K562 (cell line): ENCODE measurements around the gene ZMYND8. TPM values are rescaled to one million over a fixed set of nuclear protein-coding genes. Genes with fewer than 3 reads are reported as not detected.
A peak's percentile ranks its signal among the peaks of the same experiment; 100 is the strongest.

Experiments used
- ATAC-seq: fragments of 200-7000 bp; cut with Tn5 transposase; 3 replicates; pipeline ENCODE4 v1.9.1; 2020; ENCODE audit warnings: moderate library complexity
- BruUV-seq: library from RNA; stranded (reverse); fragments of 400-500 nt; replicated peaks from 2 replicates; lab custom pipeline; 2021; lab: Mats Ljungman, UMichigan
- CTCF ChIA-PET: fragments of 300-600 bp; formaldehyde crosslinking; extraction: SDS; loops from one replicate; lab custom pipeline; 2021; ENCODE audit warnings: low intra/inter-chr PET ratio; lab: Yijun Ruan, JAX
- POLR2A ChIA-PET: fragments of 300-600, 350-650 bp; sonication (Branson Sonifier 250); formaldehyde crosslinking; extraction: SDS; loops from one replicate; lab custom pipeline; 2021; ENCODE audit warnings: antibody characterized with exemption, inconsistent platforms; lab: Yijun Ruan, JAX
- DNase-seq, 4 experiments: peaks; one replicate each; pipeline versions ENCODE4 v3.0.0 to v3.0.0-alpha.2; 2011 to 2018; ENCODE audit warnings: low spot score in 3 of 4, mixed read lengths in 3 of 4; ENCODE audit errors: extremely low read depth in 1 of 4
- FAIRE-seq: peaks from 2 replicates; lab custom pipeline; 2011; peaks lifted over from hg19 to GRCh38; lab: Jason Lieb, UNC
- H2AFZ ChIP-seq: 2 replicates; pipeline ENCODE4 v1.6.0; 2011; ENCODE audit warnings: low read depth, low read length, control low read depth, inconsistent platforms
- H3K27ac ChIP-seq: fragments of 200-600 bp; 3 replicates; pipeline ENCODE4 v1.8.0; 2011; ENCODE audit warnings: low read depth, mild to moderate bottlenecking, control low read depth, inconsistent platforms, low read length, moderate library complexity, mixed read lengths; ENCODE audit errors: extremely low read depth
- H3K27me3 ChIP-seq, 2 experiments: fragments of 300-600 bp in 1 of 2; 2 replicates in 1 of 2; 3 replicates in 1 of 2; pipeline versions ENCODE4 v1.6.0 to v1.8.0; 2011; ENCODE audit warnings: inconsistent platforms in 2 of 2, low read length in 2 of 2, mild to moderate bottlenecking in 1 of 2, mixed read lengths in 1 of 2, moderate library complexity in 1 of 2; ENCODE audit not compliant: control insufficient read depth in 2 of 2, insufficient read depth in 2 of 2
- H3K36me3 ChIP-seq: fragments of 300-600 bp; 3 replicates; pipeline ENCODE4 v1.8.0; 2011; ENCODE audit warnings: mild to moderate bottlenecking, low read length, inconsistent platforms; ENCODE audit not compliant: control insufficient read depth, insufficient read depth
- H3K4me1 ChIP-seq, 2 experiments: fragments of 200-600 bp in 1 of 2; replicated peaks in 1 of 2; 2 replicates in 1 of 2; 3 replicates in 1 of 2; pipeline versions ENCODE4 v1.5.1 to v1.8.0; 2011; ENCODE audit warnings: inconsistent platforms in 2 of 2, low read length in 2 of 2, mild to moderate bottlenecking in 1 of 2, mixed read lengths in 1 of 2, moderate library complexity in 1 of 2; ENCODE audit not compliant: control insufficient read depth in 2 of 2, insufficient read depth in 2 of 2
- H3K4me2 ChIP-seq: 2 replicates; pipeline ENCODE4 v1.6.1; 2011; ENCODE audit warnings: low read length, control low read depth, inconsistent platforms, mixed read lengths; ENCODE audit not compliant: insufficient read depth
- H3K4me3 ChIP-seq: fragments of 200-600 bp; sonication (generic), shearing (Covaris generic); 2 replicates; pipeline ENCODE4 v1.5.1; 2016; ENCODE audit warnings: control low read depth, inconsistent platforms
- H3K79me2 ChIP-seq: fragments of 200-600 bp; 3 replicates; pipeline ENCODE4 v1.8.0; 2011; ENCODE audit warnings: low read length, inconsistent platforms; ENCODE audit not compliant: control insufficient read depth, insufficient read depth
- H3K9ac ChIP-seq, 2 experiments: 2 replicates each; pipeline versions ENCODE4 v1.6.0 to v1.6.1; 2011; ENCODE audit warnings: low read depth in 2 of 2, low read length in 2 of 2, control low read depth in 1 of 2, inconsistent platforms in 1 of 2, mild to moderate bottlenecking in 1 of 2, mixed read lengths in 1 of 2; ENCODE audit not compliant: insufficient read depth in 1 of 2
- H3K9me1 ChIP-seq: one replicate; pipeline ENCODE4 v1.6.0; 2011; ENCODE audit warnings: inconsistent platforms, mild to moderate bottlenecking, low read length, moderate library complexity; ENCODE audit not compliant: control insufficient read depth, insufficient read depth
- H3K9me3 ChIP-seq: replicated peaks from 2 replicates; pipeline ENCODE4 v1.5.1; 2011; ENCODE audit warnings: low read depth, low read length, inconsistent platforms; ENCODE audit not compliant: control insufficient read depth, insufficient read depth
- H4K20me1 ChIP-seq: replicated peaks from 2 replicates; pipeline ENCODE4 v1.6.1; 2011; ENCODE audit warnings: low read length, inconsistent platforms, mixed read lengths; ENCODE audit not compliant: control insufficient read depth, insufficient read depth
- ARID4B ChIP-seq: sonication (generic); formaldehyde crosslinking; IDR thresholded peaks from 2 replicates; pipeline ENCODE4 v1.8.0; 2022; ENCODE audit warnings: mild to moderate bottlenecking, missing genetic modification reagents
- FOXP4 ChIP-seq: sonication (generic); formaldehyde crosslinking; IDR thresholded peaks from 2 replicates; pipeline ENCODE4 v1.8.0; 2022; ENCODE audit warnings: mild to moderate bottlenecking, missing genetic modification reagents, borderline replicate concordance
- MEIS2 ChIP-seq: fragments of 450-650 bp; IDR thresholded peaks from 2 replicates; pipeline ENCODE4 v1.6.1; 2014; ENCODE audit warnings: mild to moderate bottlenecking; ENCODE audit not compliant: partially characterized antibody
- SMARCA4 ChIP-seq: fragments of 450-650 bp; IDR thresholded peaks from 2 replicates; pipeline ENCODE4 v1.6.1; 2016
- SUPT5H ChIP-seq: fragments of 450-650 bp; IDR thresholded peaks from 2 replicates; pipeline ENCODE4 v1.6.1; 2016
- ZBTB8A ChIP-seq: fragments of 450-650 bp; IDR thresholded peaks from 2 replicates; pipeline ENCODE4 v1.6.1; 2018; ENCODE audit warnings: mild to moderate bottlenecking, moderate library complexity; ENCODE audit not compliant: partially characterized antibody
- ZNF316 ChIP-seq: fragments of 450-650 bp; IDR thresholded peaks from 2 replicates; pipeline ENCODE4 v1.6.1; 2016
- ZNF507 ChIP-seq: conservative IDR thresholded peaks from 2 replicates; pipeline ENCODE4 v1.6.1; 2017; ENCODE audit warnings: missing genetic modification characterization, missing compliant biosample characterization
- ZNF518B ChIP-seq: fragments of 250-450 bp; sonication (Bioruptor Pico); IDR thresholded peaks from 2 replicates; pipeline ENCODE4 v1.5.0; 2021; ENCODE audit warnings: mild to moderate bottlenecking, moderate library complexity
- WGBS: fragments of 100-300 bp; shearing (Covaris generic); methylation state at CpG from one replicate; pipeline ENCODE4 v1.1.6; 2016; ENCODE audit warnings: low coverage, mixed read lengths; ENCODE audit not compliant: insufficient coverage; ENCODE audit errors: missing lambda C conversion rate; 5-methylcytosine and 5-hydroxymethylcytosine counted together
- in situ Hi-C: fragments of 300-500 bp; cut with MboI; formaldehyde crosslinking; loops from 4 replicates; pipeline ENCODE4 v1.15.0; 2018; ENCODE audit warnings: inconsistent platforms, mixed read lengths
- intact Hi-C: fragments of 100-400 bp; cut with micrococcal nuclease; formaldehyde crosslinking; loops from 2 replicates; pipeline ENCODE4 v1.14.2; 2022
- polyA plus RNA-seq, 8 experiments: library from polyadenylated mRNA; depleted of rRNA in 4 of 8; stranded (reverse) in 5 of 8; unstranded in 3 of 8; fragments of >200 nt; fragmentation: Nextera tagmentation in 2 of 8; fragmentation: Illumina TruSeq in 1 of 8; extraction: Ambion mirVana in 2 of 8; extraction: Trizol in 1 of 8; gene quantifications; 2 replicates each; pipeline versions ENCODE4 v1.2.1 to v1.2.3, GENCODE V29; 2011 to 2014; ENCODE audit warnings: inconsistent platforms in 1 of 8, missing spikeins in 1 of 8
- total RNA-seq, 7 experiments: library from RNA; depleted of rRNA in 6 of 7; stranded (reverse); fragments of >200 nt in 6 of 7; fragmentation: Illumina TruSeq in 2 of 7; extraction: Trizol in 2 of 7; gene quantifications; 2 replicates each; pipeline versions ENCODE4 v1.2.1 to v1.2.3, GENCODE V29; 2011 to 2021; ENCODE audit warnings: low replicate concordance in 1 of 7

ZMYND8 gene
- total and polyA plus RNA-seq, 9 of the 15 experiments (the other 6 are each of a cell fraction or from before 2014, with no cell fraction given), result 31.8 to 148 (median 71.9) TPM

GRCh38 chr20:47257256-47257655, 99.2 kb downstream of the ZMYND8 start:
- BruUV-seq, result no TSS peak
- ChIA-PET CTCF (no interaction called here), POLR2A (interaction anchor here (1.1 to 1.2 kb wide), 2 partner anchors 23 to 139 kb away, joined by 3 read pairs; no protein-coding TSS in a partner anchor)
- Histone ChIP-seq H4K20me1 (peaks cover 18% of the 10 kb centered on the region), H2AFZ (no peak overlapping the region), H3K4me3 (no peak overlapping the region), H3K36me3 (peaks cover 92% of the 10 kb centered on the region), H3K79me2 (peaks cover 92% of the 10 kb centered on the region), H3K27ac (no peak overlapping the region), H3K4me2 (no peak overlapping the region), H3K9ac (no peak overlapping the region), H3K9me3 (no peaks in the 10 kb centered on the region), H3K9me1 (no peaks in the 10 kb centered on the region), H3K4me1 (peaks cover 10 to 17% of the 10 kb centered on the region in 2 experiments; a peak in 3 of 5 replicates), H3K27me3 (no peaks in the 10 kb centered on the region)
- no peak for FAIRE-seq
- in situ Hi-C loops (no loop called here), intact Hi-C loops (no loop called here)
- 100% methylated on average over 1 of the region's 1 CpG for WGBS
- no peak for DNase-seq
- ATAC-seq, result no peak
- TF ChIP-seq ZBTB8A, result no peak
- no peak for TF ChIP-seq SMARCA4
- TF ChIP-seq SUPT5H, result peak; percentile 73
- no peak for TF ChIP-seq FOXP4
- no peak for TF ChIP-seq ARID4B
- no peak for TF ChIP-seq ZNF316
- no peak for TF ChIP-seq ZNF507 (tag)
- no peak for TF ChIP-seq MEIS2
- no peak for TF ChIP-seq ZNF518B (CRISPR knock-in tag)
